A549 treated with AZD2906 at 1 μM for 4 hours (cell line): ENCODE data around the gene EVA1A. TPM values are rescaled to one million over a fixed set of nuclear protein-coding genes. Genes with fewer than 3 reads are reported as not detected.

ENCODE experiments used
- total RNA-seq: library from RNA; stranded (reverse); fragments of 200-300 nt; extraction: Qiagen RNA extraction; gene quantifications from 5 replicates; pipeline ENCODE4 v1.2.3, GENCODE V29; 2022

Gene EVA1A, protein sequence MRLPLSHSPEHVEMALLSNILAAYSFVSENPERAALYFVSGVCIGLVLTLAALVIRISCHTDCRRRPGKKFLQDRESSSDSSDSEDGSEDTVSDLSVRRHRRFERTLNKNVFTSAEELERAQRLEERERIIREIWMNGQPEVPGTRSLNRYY
- 7.8 to 10.1 TPM (median 8.6 TPM) in 5 replicates for total RNA-seq

DNA sequence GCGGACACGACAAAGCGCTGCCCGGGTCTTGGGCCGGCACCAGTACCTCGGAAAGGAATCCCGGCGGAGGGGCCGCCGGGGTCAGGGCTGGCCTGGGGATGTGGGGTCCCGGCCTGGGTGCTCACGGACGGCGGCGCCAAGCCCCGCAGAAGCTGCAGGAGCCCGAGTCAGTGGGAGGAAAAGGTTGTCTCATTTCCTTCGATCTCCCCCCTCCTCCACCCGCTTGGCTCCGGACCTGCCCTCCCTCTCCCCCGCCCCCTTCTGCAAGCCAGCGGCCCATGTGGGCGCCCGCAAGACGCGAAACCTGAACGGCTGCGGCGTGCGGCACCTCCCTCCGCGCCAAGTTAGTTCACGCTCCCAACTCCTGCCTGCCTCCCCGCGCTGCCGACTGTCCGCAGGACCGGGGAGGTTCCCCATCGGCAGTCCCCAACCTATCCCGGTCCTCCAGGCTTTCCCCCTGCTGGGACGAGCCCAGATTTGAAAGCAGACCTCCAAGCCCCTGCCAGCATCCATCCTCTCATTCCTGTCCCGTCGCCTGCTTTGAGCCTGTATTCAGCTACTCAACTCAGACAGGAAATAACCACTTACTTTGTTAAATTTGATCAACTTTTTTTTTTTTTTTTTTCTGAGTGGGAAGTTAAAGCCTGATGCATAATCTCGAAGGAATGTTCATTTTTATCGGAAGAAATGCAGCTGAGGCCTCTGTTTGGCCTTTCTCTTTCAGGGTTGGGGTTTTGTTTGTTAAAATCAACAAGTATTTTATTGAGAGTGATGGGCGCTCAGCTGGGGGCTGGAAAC lies at the start of gene EVA1A:
EVA1A (minus strand) TSS at position 172 of the 798 bp plus-strand sequence. CDS start 42,799 bp downstream, outside the sequence.

Other genes with a start within 250 kb of the EVA1A start
- gene MRPL19, start 85.8 kb upstream of the EVA1A start, total RNA-seq, result 63.1 to 69.9 TPM (median 68.8 TPM) in 5 replicates
- 13.4 to 17.0 TPM (median 15.7 TPM) in 5 replicates for gene GCFC2, start 150.0 kb upstream of the EVA1A start, total RNA-seq